SW 1271 (cell line): ENCODE results near the gene ABHD16B.

Experiments used
- DNase-seq, 2 experiments: peaks; one replicate each; lab custom pipeline; 2025; lab: John Stamatoyannopoulos, UW

The ABHD16B gene

GRCh38 chr20:63861365-63861934 is at the start of gene ABHD16B:
Gene ABHD16B (plus strand): TSS chr20:63861498. CDS start chr20:63861541, 43 bp downstream.
- no peak for DNase-seq

- DNase-seq: no peak
These were observed 46.2 kb upstream of the ABHD16B start for GRCh38 chr20:63814891-63815614.

GRCh38 chr20:63815615-63816253 is 45.6 kb upstream of the ABHD16B start:
- DNase-seq: no peak

- DNase-seq: no peak
These were observed 41.9 kb upstream of the ABHD16B start for GRCh38 chr20:63819224-63819921.

GRCh38 chr20:63821811-63822210 is 39.5 kb upstream of the ABHD16B start:
- no peak for DNase-seq

- no peak for DNase-seq
These were observed 39.0 kb upstream of the ABHD16B start for GRCh38 chr20:63822276-63822696.

- DNase-seq: no peak
These were observed 37.5 kb upstream of the ABHD16B start for GRCh38 chr20:63823691-63824311.

- DNase-seq: no peak
These were observed 35.8 kb upstream of the ABHD16B start for GRCh38 chr20:63825331-63826118.

- DNase-seq: no peak
These were observed 34.5 kb upstream of the ABHD16B start for GRCh38 chr20:63826753-63827152.

- no peak for DNase-seq
These were observed 33.2 kb upstream of the ABHD16B start for GRCh38 chr20:63828124-63828523.

- DNase-seq: no peak
These were observed 32.8 kb upstream of the ABHD16B start for GRCh38 chr20:63828545-63828944.

- DNase-seq: no peak
These were observed 32.3 kb upstream of the ABHD16B start for GRCh38 chr20:63828951-63829350.

- DNase-seq: no peak
These were observed 31.7 kb upstream of the ABHD16B start for GRCh38 chr20:63829603-63829944.

- no peak for DNase-seq
These were observed 31.1 kb upstream of the ABHD16B start for GRCh38 chr20:63829945-63830835.

- DNase-seq: no peak
These were observed 30.3 kb upstream of the ABHD16B start, which contains the start of gene ZBTB46 for GRCh38 chr20:63830841-63831588. Gene ZBTB46 (minus strand): TSS chr20:63831264. CDS start chr20:63790757, 40,507 bp downstream.

- no peak for DNase-seq
These were observed 29.7 kb upstream of the ABHD16B start for GRCh38 chr20:63831646-63831992.

- DNase-seq: no peak
These were observed 29.2 kb upstream of the ABHD16B start for GRCh38 chr20:63831993-63832686.

- DNase-seq: no peak
These were observed 27.4 kb upstream of the ABHD16B start for GRCh38 chr20:63833776-63834490.
